Tongue (tissue), 3 donors: Measurements from ENCODE around the gene SLC9A3. TPM values are rescaled to one million over a fixed set of nuclear protein-coding genes. Genes with fewer than 3 reads are reported as not detected.

Experiments used
- DNase-seq: peaks from one replicate; pipeline ENCODE4 v3.0.0-alpha.2; 2015
- small RNA-seq: library from RNA; depleted of rRNA; stranded (forward); fragments of <200 nt; gene quantifications from one replicate; pipeline ENCODE3, GENCODE V24; 2014; ENCODE audit warnings: low replicate concordance
- total RNA-seq: library from RNA; depleted of rRNA; stranded (reverse); fragments of >200 nt; gene quantifications from one replicate; pipeline ENCODE4 v1.2.3, GENCODE V29; 2014

Gene SLC9A3
- total RNA-seq, 1 donor from 2014 or later, result 4.3 TPM

GRCh38 chr5:428754-429452 lies 95.3 kb downstream of the SLC9A3 start:
- no peak for DNase-seq

- DNase-seq, result no peak
Measured at GRCh38 chr5:428219-428618, 96.0 kb downstream of the SLC9A3 start.

- DNase-seq, result no peak
Measured at GRCh38 chr5:427415-428087, 96.7 kb downstream of the SLC9A3 start.

- DNase-seq, result no peak
Measured at GRCh38 chr5:426392-426976, 97.8 kb downstream of the SLC9A3 start.

GRCh38 chr5:425714-426113 lies 98.5 kb downstream of the SLC9A3 start:
- DNase-seq, result no peak

GRCh38 chr5:424301-425110 lies 99.7 kb downstream of the SLC9A3 start:
- DNase-seq, result no peak

GRCh38 chr5:423626-424261 lies 100.5 kb downstream of the SLC9A3 start:
- no peak for DNase-seq

GRCh38 chr5:423233-423565 lies 101.0 kb downstream of the SLC9A3 start:
- no peak for DNase-seq

GRCh38 chr5:422323-423232 lies 101.7 kb downstream of the SLC9A3 start:
- no peak for DNase-seq

GRCh38 chr5:421901-422300 lies 102.3 kb downstream of the SLC9A3 start:
- no peak for DNase-seq

- DNase-seq, result no peak
Measured at GRCh38 chr5:421287-421880, 102.9 kb downstream of the SLC9A3 start.

GRCh38 chr5:420632-421286 lies 103.5 kb downstream of the SLC9A3 start:
- DNase-seq, result no peak

Small RNA genes within 50 kb of the gene (small RNA-seq; reads per million reads assigned to genes)
- gene MIR4456, result not detected

Other genes with a start within 250 kb of the SLC9A3 start
- 8.2 TPM for gene AHRR, start 202.7 kb downstream of the SLC9A3 start, total RNA-seq
- gene EXOC3, start 81.3 kb downstream of the SLC9A3 start, total RNA-seq, result 48.7 TPM
- 7.7 TPM for gene CEP72, start 87.9 kb upstream of the SLC9A3 start, total RNA-seq
- gene TPPP, start 168.9 kb upstream of the SLC9A3 start, total RNA-seq, result 10.5 TPM